CD4-positive, alpha-beta T cell treated with Interleukin-17A for 1 hour (primary cell): Measurements from ENCODE around the gene SMIM14.
"Not testable (repeated sequence)": the region's sequence is repeated elsewhere in the genome, so short reads cannot be mapped to it uniquely, and the experiment has no call there.

ENCODE experiments used
- DNase-seq: peaks from one replicate; pipeline ENCODE4 v3.0.0-alpha.2; 2020

The SMIM14 gene

GRCh38 chr4:39642885-39643552 lies 4.4 kb upstream of the SMIM14 start:
- no peak for DNase-seq

- DNase-seq: no peak
Measured at GRCh38 chr4:39641451-39641850, 2.8 kb upstream of the SMIM14 start.

DNA sequence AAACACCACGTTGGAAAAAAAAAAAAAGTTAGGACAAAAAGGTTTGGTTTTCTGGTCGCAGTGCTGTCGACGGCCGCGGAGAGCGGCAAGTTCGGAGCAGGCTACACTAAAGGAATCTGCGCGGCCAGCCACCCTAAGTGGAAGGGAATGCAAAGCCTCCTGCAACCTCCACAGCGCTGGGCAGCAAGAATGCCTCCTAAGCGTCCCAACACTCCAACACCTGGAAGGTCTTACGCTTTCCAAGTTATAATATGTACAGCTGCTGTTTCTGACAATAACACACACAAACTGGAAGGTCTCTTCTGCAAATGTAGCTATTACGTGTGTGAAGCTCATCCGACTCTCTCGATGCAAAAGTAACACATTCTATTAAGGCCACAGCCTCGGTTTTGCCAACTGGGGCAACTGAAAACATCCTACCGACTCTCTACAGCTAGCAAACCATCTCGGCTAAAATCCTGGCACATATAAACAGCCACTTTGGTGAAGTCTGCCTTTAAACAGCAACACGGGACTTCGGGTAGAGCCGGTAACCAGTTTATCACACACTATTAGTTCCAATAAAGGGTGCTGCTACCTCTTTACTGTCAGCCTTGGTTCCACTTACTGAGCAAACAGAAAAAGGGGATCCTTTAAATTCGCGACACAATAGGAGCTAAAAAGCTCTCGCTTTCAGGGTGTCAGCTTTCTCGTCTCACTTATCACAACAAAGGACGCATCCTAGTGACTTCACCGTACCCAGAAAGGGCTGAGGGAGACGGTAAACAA lies 895 bp downstream of the SMIM14 start:
- DNase-seq: peak; percentile 39

DNA sequence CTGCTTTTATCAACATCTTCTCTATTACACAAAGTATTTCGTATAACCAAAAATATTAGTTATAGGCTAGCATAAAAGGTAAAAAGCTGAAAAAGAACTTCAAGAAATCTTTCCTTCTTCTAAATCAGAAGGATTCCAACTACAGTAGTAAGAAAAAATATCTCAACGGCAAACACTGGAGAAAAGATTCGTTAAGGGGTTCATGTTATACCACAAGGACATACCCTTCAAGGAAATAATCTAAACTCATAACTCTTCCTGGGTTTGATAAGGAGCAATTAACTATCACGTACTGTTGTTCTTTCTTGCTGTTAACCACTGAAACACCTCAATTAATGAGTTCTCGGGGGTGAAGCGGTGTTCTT lies 1.5 kb downstream of the SMIM14 start:
- no peak for DNase-seq

GRCh38 chr4:39636531-39637184 lies 2.0 kb downstream of the SMIM14 start:
- DNase-seq: peak; percentile 60

DNA sequence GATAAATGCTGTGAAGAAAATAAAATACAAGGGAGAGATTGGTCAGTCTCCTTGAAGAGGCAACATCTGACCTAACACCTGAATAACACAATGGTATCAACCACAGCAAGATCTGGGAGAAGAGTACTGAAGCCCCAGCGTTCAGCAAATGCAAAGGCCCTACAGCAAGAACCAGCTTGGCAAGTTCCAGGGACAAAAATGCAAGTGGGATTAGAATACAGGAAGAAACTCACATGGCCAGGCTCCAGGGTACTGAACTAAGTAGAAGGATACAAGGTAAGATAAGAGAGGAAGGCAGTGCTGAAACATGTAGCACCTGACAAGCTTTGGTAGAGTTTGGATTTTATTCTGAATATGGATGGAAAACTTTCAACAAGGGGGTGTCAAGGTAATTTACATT lies 3.6 kb downstream of the SMIM14 start:
- no peak for DNase-seq

GRCh38 chr4:39631700-39632079 lies 7.0 kb downstream of the SMIM14 start:
- no peak for DNase-seq

DNA sequence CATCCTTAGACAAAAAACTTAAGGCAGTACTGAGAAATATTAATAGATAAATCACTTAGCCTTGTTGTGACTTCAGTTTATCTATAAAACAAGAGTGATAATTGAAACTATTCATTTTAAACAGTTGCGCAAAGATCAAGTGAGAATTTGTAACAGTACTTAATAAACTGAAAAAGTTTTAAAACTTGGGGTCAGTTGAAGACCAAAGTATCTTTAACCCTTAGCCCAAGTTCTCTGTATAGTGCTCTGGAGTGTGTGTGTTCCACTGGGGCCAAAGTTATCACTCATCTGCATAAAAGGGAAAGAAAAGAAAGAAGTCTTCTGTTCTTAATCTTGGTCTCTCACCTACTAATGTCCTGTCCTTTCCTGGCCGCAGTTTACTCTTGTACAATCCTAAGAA lies 11.3 kb downstream of the SMIM14 start:
- DNase-seq: no peak

DNA sequence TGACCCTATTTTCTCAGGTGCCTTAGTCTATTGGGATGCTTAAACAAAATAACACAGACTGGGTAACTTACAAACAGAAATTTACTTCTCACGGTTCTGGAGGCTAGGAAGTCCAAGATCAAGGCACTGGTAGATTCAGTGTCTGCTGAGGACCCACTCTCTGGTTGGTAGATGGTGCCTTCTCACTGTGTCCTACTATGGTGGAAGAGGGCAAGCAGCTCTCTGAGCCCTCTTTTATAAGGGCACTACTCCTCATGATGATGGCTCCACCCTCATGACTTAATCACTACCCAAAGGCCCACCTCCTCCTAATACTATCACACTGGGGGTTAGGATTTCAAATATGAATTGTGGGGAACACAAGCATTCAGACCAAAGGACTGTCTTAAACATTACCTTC lies 11.8 kb downstream of the SMIM14 start:
- no peak for DNase-seq

DNA sequence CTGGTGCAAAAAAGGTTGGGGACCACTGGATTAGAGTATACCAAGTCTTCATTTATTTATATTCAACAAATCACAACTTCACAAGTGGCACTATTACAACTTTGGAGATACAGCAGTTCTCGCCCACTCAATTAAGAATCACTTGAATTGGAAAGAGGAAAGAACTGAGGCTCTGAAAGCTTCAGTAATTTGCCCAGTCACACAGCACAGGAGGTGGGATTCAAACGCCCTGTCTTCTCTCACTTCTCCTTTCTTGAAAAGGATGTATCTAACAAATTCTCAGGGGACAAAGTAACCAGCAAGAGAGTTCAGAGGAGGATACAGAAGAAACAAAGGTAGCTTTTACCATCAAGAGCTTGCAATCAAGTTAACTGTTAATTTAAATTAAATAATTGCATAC lies 12.4 kb downstream of the SMIM14 start:
- DNase-seq: no peak

- DNase-seq: no peak
Measured at GRCh38 chr4:39621582-39621981, 17.1 kb downstream of the SMIM14 start.

GRCh38 chr4:39620551-39621313 lies 17.9 kb downstream of the SMIM14 start:
- no peak for DNase-seq

GRCh38 chr4:39617534-39617933 lies 21.1 kb downstream of the SMIM14 start:
- DNase-seq: no peak

- DNase-seq: no peak
Measured at GRCh38 chr4:39616651-39617050, 22.0 kb downstream of the SMIM14 start.

GRCh38 chr4:39616112-39616511 lies 22.6 kb downstream of the SMIM14 start:
- DNase-seq: not testable (repeated sequence)

DNA sequence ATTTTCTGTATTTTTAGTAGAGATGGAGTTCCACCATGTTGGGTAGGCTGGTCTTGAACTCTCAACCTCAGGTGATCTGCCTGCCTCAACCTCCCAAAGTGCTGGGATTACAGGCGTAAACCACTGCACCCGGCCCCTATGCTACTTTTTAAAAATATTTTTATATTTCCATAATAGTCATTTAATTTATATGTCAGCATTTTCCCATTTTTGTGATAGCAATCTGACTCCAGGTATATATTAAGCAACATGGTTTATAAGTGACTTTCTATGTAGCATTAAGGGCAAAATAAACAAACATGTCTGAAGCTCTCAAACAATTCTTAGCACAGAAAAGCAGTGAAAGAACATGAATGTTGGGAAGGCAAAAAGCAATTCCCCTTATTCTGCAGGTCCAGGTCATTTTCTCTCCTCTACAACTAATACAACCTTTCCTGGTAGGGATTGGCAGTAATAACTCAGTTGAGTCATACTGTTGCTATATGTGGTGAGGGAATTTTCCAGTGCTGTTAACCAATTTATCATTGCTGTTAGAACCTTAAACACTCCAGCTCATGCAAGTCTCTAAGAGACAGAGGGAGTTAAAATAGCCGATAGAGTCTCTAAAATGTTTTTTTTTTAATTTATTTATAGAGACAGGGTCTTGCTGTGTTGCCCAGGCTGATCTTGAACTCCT lies 24.0 kb downstream of the SMIM14 start:
- DNase-seq: no peak

DNA sequence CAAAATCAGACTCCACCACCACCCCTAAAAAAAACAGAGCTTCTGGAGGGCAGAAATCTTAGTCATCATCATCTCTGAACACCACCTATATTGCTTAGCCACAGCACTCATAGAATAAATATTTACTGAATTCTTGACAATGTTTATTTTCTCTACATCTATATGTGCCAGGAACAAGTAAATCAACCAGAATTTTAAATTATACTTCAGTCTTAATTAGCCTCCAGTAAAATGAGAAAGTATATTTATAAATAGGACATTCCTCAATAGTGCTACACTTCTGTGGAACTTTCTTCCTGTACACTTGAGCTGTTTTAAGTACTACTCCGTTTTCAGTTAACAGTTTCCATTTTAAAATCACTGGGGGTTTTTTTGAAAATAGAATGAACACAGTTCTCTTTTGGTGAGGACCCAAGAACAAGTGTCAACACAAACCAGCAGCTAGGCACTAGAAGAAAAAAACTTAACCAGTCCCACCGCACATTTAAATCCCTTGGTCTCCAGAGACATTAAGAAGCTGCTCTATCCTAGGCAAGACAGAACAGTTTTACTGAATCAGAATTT lies 25.5 kb downstream of the SMIM14 start:
- no peak for DNase-seq

DNA sequence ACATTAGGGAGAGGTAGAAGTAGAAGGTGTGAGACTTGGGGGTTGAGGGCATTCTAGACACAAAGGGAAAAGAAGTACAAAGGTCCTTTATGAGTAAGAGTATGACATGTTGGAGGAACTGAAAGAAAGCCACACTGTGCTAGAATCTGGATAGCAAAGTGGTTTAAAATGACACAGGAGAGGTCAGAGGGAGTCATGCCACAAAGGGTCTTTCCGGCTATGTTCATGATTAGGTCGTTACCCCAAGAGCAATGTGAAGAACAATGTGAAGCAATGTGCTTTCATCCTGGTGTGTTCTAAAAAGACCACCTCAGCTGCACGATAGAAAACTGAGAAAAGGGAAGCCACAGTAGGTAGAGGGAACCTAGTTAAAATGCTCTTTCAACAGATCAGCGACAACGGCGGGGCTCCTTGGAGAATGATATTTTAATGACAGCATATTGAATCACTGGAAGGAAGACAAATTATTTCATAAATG lies 29.2 kb downstream of the SMIM14 start:
- DNase-seq: no peak

GRCh38 chr4:39608451-39608850 lies 30.2 kb downstream of the SMIM14 start:
- DNase-seq: no peak

- no peak for DNase-seq
Measured at GRCh38 chr4:39606747-39607146, 31.9 kb downstream of the SMIM14 start.

- no peak for DNase-seq
Measured at GRCh38 chr4:39597695-39598381, 40.8 kb downstream of the SMIM14 start.

GRCh38 chr4:39596971-39597370 lies 41.7 kb downstream of the SMIM14 start:
- no peak for DNase-seq
